ENCODE data around the gene PCDHB15. TPM values are rescaled to one million over a fixed set of nuclear protein-coding genes. Genes with fewer than 3 reads are reported as not detected.
"Not testable (repeated sequence)": the region's sequence is repeated elsewhere in the genome, so short reads cannot be mapped to it uniquely, and the experiment has no call there.

The PCDHB15 gene
- polyA plus RNA-seq = 1 to 10 TPM in 2 of 3 donors, under 1 TPM in 1; 0.79 to 3.2 (median 2.0) TPM

DNA sequence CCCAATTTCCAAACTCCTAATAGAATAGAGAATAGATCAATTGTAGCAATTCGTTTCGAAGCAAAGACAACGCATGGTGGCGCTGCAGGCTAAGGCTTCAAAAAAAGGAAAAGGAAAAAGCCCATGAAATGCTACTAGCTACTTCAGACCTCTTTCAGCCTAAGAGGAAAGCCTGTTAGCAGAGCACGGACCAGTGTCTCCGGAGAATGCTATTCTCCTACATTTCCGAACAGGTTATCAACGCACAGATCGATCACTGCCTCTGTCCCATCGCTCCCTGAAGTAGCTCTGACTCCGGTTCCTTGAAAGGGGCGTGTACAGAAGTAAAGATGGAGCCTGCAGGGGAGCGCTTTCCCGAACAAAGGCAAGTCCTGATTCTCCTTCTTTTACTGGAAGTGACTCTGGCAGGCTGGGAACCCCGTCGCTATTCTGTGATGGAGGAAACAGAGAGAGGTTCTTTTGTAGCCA is at the start of gene PCDHB15:
TSS of gene PCDHB15 (plus strand) at position 146 of the 468 bp plus-strand sequence. CDS start at position 330, 184 bp downstream.
- 7 to 10% (median 7%) methylated on average over 16 of the region's 16 CpGs for WGBS, 3 donors
- H3K27ac ChIP-seq (ENCODE audit: low read depth, low read length) = no peak within 1 kb of the TSS

DNA sequence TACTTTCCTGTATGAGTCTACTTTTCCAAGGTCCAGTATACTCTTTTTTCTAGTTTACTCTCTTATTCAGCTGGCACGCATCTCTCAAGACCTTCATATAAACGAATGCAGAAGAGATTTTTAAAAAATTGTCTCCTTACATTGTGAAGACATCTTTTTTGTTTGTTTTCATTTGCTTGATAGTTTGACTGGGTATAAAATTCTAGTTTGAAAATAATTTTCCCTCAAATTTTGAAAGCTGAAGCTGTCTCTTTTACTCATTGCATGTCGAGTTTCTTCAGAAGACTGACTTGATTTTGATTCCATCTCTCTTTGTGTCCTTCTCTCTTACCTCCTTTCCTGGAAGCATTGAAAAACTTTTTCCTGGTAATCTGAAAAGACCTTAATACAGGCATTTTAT is 48.8 kb upstream of the PCDHB15 start:
- no peak overlapping the region for H3K27ac ChIP-seq (ENCODE audit: low read depth, low read length)
- WGBS, 3 donors = 30 to 44% (median 36%) methylated on average over 3 of the region's 3 CpGs

DNA sequence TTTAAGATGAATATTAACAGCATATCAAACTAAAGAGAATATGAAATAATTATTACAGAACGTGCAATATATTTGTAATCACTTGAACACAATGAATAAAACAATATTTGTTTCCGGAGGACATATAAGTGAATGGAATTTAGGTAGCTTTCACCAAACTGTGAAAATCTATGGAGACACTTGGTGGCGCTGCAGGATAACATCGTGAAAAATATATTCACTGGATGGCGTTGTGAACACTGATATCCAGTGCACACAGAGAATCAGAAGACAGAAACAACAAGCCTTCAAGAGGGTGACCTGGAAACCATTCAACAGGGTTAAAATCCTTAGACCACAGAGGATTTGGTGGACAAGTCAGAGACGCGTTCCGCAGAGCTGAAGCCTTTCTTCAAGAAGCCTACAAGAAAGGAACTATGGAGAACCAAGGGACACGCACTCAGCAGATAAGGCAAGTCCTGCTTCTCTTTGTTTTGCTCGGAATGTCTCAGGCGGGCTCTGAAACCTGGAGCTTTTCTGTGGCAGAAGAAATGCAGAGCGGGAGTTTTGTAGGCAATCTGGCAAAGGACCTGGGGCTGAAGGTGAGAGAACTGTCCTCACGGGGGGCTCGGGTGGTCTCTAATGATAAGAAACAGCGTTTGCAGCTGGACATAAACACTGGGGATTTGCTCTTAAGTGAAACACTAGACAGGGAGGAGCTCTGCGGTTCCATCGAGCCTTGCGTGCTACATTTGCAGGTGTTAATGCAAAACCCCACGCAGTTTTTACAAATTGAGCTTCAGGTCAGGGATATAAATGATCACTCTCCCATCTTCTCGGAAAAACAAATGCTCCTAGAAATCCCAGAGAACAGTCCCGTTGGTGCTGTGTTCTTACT is 45.6 kb upstream of the PCDHB15 start, which contains the start of gene PCDHB11:
TSS of gene PCDHB11 (plus strand) at position 269 of the 877 bp plus-strand sequence. CDS start at position 417, 148 bp downstream.
- 25 to 39% (median 27%) methylated on average over 21 of the region's 21 CpGs for WGBS, 3 donors
- H3K27ac ChIP-seq (ENCODE audit: low read depth, low read length) = no peak within 1 kb of the TSS

DNA sequence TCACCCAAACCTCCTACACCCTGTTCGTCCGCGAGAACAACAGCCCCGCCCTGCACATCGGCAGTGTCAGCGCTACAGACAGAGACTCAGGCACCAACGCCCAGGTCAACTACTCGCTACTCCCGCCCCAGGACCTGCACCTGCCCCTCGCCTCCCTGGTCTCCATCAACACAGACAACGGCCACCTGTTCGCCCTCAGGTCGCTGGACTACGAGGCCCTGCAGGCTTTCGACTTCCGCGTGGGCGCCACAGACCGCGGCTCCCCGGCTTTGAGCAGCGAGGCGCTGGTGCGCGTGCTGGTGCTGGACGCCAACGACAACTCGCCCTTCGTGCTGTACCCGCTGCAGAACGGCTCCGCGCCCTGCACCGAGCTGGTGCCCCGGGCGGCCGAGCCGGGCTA is 44.1 kb upstream of the PCDHB15 start:
- 21 to 37% (median 36%) methylated on average over 20 to 25 of the region's 38 CpGs for WGBS, 3 donors
- not testable (repeated sequence) for H3K27ac ChIP-seq (ENCODE audit: low read depth, low read length)

DNA sequence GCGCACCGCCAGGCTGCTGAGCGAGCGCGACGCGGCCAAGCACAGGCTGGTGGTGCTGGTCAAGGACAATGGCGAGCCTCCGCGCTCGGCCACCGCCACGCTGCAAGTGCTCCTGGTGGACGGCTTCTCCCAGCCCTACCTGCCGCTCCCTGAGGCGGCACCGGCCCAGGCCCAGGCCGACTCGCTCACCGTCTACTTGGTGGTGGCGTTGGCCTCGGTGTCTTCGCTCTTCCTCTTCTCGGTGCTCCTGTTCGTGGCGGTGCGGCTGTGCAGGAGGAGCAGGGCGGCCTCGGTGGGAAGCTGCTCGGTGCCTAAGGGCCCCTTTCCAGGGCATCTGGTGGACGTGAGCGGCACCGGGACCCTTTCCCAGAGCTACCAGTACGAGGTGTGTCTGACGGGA is 43.5 kb upstream of the PCDHB15 start:
- not testable (repeated sequence) for H3K27ac ChIP-seq (ENCODE audit: low read depth, low read length)
- 29 to 35% (median 32%) methylated on average over 24 to 29 of the region's 35 CpGs for WGBS, 3 donors

DNA sequence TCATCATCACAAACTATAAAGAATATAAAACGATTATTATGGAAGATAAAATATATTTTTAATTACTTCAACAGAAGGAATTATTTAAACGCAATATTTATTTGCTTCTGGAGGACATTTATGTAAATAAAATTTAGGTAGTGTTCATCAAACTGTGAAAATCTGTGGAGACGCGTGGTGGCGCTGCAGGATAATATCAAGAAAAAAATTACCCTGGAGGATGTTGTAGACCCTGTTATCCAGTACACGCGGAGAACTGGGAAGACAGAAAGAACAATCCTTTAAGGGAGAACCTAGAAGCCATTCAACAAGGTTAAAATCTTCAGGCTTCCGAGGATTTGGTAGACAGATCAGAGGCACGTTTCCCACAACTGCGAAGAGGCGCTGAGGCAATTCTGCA is 36.7 kb upstream of the PCDHB15 start, which contains the start of gene PCDHB12:
TSS of gene PCDHB12 (plus strand) at position 242 of the 400 bp plus-strand sequence. CDS start 189 bp downstream, outside the sequence.
- WGBS, 3 donors = 17 to 21% (median 19%) methylated on average over 11 of the region's 11 CpGs
- H3K27ac ChIP-seq (ENCODE audit: low read depth, low read length) = no peak within 1 kb of the TSS

DNA sequence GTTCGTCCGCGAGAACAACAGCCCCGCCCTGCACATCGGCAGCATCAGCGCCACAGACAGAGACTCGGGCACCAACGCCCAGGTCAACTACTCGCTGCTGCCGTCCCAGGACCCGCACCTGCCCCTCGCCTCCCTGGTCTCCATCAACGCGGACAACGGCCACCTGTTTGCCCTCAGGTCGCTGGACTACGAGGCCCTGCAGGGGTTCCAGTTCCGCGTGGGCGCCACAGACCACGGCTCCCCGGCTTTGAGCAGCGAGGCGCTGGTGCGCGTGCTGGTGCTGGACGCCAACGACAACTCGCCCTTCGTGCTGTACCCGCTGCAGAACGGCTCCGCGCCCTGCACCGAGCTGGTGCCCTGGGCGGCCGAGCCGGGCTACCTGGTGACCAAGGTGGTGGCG is 34.9 kb upstream of the PCDHB15 start:
- not testable (repeated sequence) for H3K27ac ChIP-seq (ENCODE audit: low read depth, low read length)
- 27 to 41% (median 37%) methylated on average over 35 to 38 of the region's 39 CpGs for WGBS, 3 donors

DNA sequence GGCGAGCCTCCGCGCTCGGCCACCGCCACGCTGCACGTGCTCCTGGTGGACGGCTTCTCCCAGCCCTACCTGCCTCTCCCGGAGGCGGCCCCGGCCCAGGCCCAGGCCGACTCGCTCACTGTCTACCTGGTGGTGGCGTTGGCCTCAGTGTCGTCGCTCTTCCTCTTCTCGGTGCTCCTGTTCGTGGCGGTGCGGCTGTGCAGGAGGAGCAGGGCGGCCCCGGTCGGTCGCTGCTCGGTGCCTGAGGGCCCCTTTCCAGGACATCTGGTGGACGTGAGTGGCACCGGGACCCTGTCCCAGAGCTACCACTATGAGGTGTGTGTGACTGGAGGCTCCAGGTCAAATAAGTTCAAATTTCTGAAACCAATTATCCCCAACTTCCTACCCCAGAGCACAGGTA is 34.3 kb upstream of the PCDHB15 start:
- H3K27ac ChIP-seq (ENCODE audit: low read depth, low read length) = not testable (repeated sequence)
- WGBS, 3 donors = 21 to 27% (median 27%) methylated on average over 17 to 20 of the region's 27 CpGs

DNA sequence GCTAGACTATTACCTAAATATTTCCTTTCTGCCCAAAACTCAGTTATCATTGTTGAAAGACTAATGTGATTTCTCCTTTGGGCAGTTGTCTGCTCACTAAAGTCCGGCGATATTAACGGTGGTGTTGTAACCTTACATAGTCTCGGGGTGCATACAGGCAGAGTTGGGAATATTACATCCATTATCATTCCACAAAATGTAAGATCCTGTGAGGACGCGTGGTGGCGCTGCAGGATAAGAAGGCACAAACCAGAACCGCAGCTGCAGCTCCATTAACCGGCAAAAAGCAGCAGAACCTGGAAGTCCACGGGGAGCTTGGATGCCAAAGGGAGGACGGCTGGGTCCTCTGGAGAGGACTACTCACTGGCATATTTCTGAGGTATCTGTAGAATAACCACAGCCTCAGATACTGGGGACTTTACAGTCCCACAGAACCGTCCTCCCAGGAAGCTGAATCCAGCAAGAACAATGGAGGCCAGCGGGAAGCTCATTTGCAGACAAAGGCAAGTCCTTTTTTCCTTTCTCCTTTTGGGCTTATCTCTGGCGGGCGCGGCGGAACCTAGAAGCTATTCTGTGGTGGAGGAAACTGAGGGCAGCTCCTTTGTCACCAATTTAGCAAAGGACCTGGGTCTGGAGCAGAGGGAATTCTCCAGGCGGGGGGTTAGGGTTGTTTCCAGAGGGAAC is 31.4 kb upstream of the PCDHB15 start, which contains the start of gene PCDHB13:
TSS of gene PCDHB13 (plus strand) at position 264 of the 684 bp plus-strand sequence. CDS start at position 469, 205 bp downstream.
- H3K27ac ChIP-seq (ENCODE audit: low read depth, low read length) = not testable (repeated sequence)
- WGBS, 3 donors = 6 to 10% (median 9%) methylated on average over 12 to 13 of the region's 18 CpGs

DNA sequence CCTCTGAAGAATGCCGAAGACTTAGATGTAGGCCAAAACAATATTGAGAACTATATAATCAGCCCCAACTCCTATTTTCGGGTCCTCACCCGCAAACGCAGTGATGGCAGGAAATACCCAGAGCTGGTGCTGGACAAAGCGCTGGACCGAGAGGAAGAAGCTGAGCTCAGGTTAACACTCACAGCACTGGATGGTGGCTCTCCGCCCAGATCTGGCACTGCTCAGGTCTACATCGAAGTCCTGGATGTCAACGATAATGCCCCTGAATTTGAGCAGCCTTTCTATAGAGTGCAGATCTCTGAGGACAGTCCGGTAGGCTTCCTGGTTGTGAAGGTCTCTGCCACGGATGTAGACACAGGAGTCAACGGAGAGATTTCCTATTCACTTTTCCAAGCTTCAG is 30.6 kb upstream of the PCDHB15 start:
- WGBS, 3 donors = 42 to 55% (median 52%) methylated on average over 10 to 11 of the region's 12 CpGs
- H3K27ac ChIP-seq (ENCODE audit: low read depth, low read length) = not testable (repeated sequence)

DNA sequence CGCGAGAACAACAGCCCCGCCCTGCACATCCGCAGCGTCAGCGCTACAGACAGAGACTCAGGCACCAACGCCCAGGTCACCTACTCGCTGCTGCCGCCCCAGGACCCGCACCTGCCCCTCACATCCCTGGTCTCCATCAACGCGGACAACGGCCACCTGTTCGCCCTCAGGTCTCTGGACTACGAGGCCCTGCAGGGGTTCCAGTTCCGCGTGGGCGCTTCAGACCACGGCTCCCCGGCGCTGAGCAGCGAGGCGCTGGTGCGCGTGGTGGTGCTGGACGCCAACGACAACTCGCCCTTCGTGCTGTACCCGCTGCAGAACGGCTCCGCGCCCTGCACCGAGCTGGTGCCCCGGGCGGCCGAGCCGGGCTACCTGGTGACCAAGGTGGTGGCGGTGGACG is 29.7 kb upstream of the PCDHB15 start:
- 28 to 34% (median 31%) methylated on average over 23 to 34 of the region's 40 CpGs for WGBS, 3 donors
- H3K27ac ChIP-seq (ENCODE audit: low read depth, low read length) = not testable (repeated sequence)

DNA sequence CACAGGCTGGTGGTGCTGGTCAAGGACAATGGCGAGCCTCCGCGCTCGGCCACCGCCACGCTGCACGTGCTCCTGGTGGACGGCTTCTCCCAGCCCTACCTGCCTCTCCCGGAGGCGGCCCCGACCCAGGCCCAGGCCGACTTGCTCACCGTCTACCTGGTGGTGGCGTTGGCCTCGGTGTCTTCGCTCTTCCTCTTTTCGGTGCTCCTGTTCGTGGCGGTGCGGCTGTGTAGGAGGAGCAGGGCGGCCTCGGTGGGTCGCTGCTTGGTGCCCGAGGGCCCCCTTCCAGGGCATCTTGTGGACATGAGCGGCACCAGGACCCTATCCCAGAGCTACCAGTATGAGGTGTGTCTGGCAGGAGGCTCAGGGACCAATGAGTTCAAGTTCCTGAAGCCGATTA is 29.2 kb upstream of the PCDHB15 start:
- 34 to 40% (median 35%) methylated on average over 10 to 18 of the region's 26 CpGs for WGBS, 3 donors
- not testable (repeated sequence) for H3K27ac ChIP-seq (ENCODE audit: low read depth, low read length)

DNA sequence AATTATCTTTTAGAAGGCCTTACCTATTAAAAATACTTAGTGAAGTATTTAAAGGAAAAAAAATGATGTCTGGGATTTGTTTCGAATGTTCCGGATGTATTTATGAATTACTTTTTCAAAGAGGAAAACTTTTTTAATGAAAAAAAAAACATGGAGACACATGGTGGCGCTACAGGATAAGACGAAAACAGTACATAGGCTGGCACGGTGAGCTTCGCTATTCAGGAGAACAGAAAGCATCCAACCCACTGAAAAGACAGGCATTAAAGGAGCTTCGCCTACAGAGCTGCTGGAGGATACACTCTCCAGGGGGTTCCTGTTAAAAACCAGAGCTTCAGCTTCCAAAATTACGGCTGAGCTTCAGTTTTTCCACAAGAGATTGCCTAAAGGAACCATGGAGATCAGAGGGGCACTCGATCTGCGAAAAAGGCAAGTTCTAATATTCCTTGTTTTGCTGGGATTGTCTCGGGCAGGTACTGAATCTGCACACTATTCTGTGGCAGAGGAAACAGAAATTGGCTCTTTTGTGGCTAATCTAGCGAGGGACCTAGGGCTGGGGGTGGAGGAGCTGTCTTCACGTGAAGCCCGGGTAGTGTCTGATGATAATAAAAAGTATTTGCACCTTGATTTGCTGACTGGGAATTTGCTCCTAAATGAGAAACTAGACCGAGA is 21.9 kb upstream of the PCDHB15 start, which contains the start of gene PCDHB14:
TSS of gene PCDHB14 (plus strand) at position 232 of the 672 bp plus-strand sequence. CDS start at position 395, 163 bp downstream.
- no peak within 1 kb of the TSS for H3K27ac ChIP-seq (ENCODE audit: low read depth, low read length)
- WGBS, 3 donors = 20 to 30% (median 21%) methylated on average over 15 of the region's 15 CpGs

DNA sequence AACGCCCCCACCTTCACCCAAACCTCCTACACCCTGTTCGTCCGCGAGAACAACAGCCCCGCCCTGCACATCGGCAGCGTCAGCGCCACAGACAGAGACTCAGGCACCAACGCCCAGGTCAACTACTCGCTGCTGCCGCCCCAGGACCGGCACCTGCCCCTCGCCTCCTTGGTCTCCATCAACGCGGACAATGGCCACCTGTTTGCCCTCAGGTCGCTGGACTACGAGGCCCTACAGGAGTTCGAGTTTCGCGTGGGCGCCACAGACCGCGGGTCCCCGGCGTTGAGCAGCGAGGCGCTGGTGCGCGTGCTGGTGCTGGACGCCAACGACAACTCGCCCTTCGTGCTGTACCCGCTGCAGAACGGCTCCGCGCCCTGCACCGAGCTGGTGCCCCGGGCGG is 20.4 kb upstream of the PCDHB15 start:
- not testable (repeated sequence) for H3K27ac ChIP-seq (ENCODE audit: low read depth, low read length)
- 16 to 22% (median 21%) methylated on average over 25 to 33 of the region's 40 CpGs for WGBS, 3 donors

DNA sequence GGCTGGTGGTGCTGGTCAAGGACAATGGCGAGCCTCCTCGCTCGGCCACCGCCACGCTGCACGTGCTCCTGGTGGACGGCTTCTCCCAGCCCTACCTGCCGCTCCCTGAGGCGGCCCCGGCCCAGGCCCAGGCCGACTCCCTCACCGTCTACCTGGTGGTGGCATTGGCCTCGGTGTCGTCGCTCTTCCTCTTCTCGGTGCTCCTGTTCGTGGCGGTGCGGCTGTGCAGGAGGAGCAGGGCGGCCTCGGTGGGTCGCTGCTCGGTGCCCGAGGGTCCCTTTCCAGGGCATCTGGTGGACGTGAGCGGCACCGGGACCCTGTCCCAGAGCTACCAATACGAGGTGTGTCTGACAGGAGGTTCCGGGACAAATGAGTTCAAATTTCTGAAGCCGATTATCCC is 19.8 kb upstream of the PCDHB15 start:
- H3K27ac ChIP-seq (ENCODE audit: low read depth, low read length) = not testable (repeated sequence)
- 28 to 31% (median 28%) methylated on average over 15 to 30 of the region's 30 CpGs for WGBS, 3 donors

DNA sequence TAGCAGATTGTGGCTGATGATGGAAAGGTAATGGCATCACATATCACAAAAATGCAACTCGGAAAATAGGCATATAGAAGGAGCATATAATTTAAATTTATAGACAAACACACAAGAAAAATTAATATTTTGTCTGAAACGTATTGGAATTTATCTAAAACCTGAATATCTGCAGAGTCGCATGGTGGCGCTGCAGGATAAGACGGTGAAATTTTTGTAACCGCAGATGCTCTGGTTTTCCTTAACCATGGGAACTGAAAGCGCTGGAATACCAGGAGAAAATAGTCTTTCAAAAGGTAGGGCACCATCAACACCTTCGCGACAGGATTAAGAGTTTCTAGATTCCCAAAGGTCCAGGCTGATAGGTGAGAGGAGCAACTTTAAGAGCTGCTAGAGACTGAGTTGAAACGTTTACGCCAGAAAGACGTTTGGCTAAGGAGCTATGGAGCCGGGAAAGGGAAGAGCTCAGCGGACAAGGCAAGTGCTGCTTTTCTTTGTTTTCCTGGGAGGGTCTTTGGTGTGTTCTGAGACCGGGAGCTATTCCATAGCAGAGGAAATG is 11.0 kb upstream of the PCDHB15 start:
- WGBS, 3 donors = 4 to 10% (median 8%) methylated on average over 15 of the region's 15 CpGs

DNA sequence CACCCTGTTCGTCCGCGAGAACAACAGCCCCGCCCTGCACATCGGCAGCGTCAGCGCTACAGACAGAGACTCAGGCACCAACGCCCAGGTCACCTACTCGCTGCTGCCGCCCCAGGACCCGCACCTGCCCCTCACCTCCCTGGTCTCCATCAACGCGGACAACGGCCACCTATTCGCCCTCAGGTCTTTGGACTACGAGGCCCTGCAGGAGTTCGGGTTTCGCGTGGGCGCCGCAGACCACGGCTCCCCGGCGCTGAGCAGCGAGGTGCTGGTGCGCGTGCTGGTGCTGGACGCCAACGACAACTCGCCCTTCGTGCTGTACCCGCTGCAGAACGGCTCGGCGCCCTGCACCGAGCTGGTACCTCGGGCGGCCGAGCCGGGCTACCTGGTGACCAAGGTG is 9.3 kb upstream of the PCDHB15 start:
- 22 to 28% (median 24%) methylated on average over 40 of the region's 40 CpGs for WGBS, 3 donors
- H3K27ac ChIP-seq (ENCODE audit: low read depth, low read length) = not testable (repeated sequence)

More for the DNA sequence above, 11.0 kb upstream of the PCDHB15 start:
- H3K27ac ChIP-seq (ENCODE audit: low read depth, low read length) = no peak overlapping the region

Measured in adipose tissue (tissue), 3 donors.